Vagina (tissue), 2 donors: ENCODE data around the gene LMO1.

Experiments used
- POLR2A ChIP-seq, 2 donors: fragments of 450-650 bp; IDR thresholded peaks; one replicate each; pipeline ENCODE4 v1.6.1; 2017; ENCODE audit warnings: antibody characterized with exemption in 2 of 2, mild to moderate bottlenecking in 2 of 2, moderate library complexity in 2 of 2
- POLR2AphosphoS5 ChIP-seq, 2 donors: sonication (generic); formaldehyde crosslinking; IDR thresholded peaks; one replicate each; pipeline ENCODE4 v1.9.0; 2017; ENCODE audit warnings: antibody characterized with exemption in 2 of 2, mild to moderate bottlenecking in 2 of 2, low read depth in 1 of 2; ENCODE audit not compliant: insufficient read depth in 1 of 2

GRCh38 chr11:8218840-8219239, 44.8 kb downstream of the LMO1 start:
- no peak for TF ChIP-seq POLR2AphosphoS5 (IDR thresholded peaks at IDR 0.05; ENCODE audit: insufficient read depth in 1 of 2, low read depth in 1 of 2)
- no peak for TF ChIP-seq POLR2A (IDR thresholded peaks at IDR 0.05)
